Immature natural killer cell (primary cell): ENCODE data around the gene TTLL12. TPM values are rescaled to one million over a fixed set of nuclear protein-coding genes. Genes with fewer than 3 reads are reported as not detected.

Source experiments
- DNase-seq, 3 donors: peaks; one replicate each; pipeline ENCODE4 v3.0.0; 2022; ENCODE audit warnings: mixed read lengths in 1 of 3
- H3K27ac Mint-ChIP-seq, 6 donors: one replicate each; pipeline ENCODE4 v1.8.0; 2020; ENCODE audit warnings: mixed read lengths in 6 of 6, mild to moderate bottlenecking in 5 of 6, inconsistent platforms in 4 of 6, moderate library complexity in 3 of 6
- H3K27me3 Mint-ChIP-seq, 3 donors: one replicate each; pipeline ENCODE4 v1.8.0; 2020 to 2021; ENCODE audit warnings: low read depth in 3 of 3, mild to moderate bottlenecking in 3 of 3, mixed read lengths in 3 of 3, moderate library complexity in 3 of 3, inconsistent platforms in 1 of 3
- H3K36me3 Mint-ChIP-seq, 3 donors: one replicate each; pipeline ENCODE4 v1.8.0; 2020; ENCODE audit warnings: mixed read lengths in 3 of 3, inconsistent platforms in 2 of 3, mild to moderate bottlenecking in 2 of 3
- H3K4me1 Mint-ChIP-seq, 2 donors: one replicate each; pipeline ENCODE4 v1.8.0; 2020; ENCODE audit warnings: inconsistent platforms in 2 of 2, mild to moderate bottlenecking in 2 of 2, mixed read lengths in 2 of 2, moderate library complexity in 1 of 2
- H3K4me3 Mint-ChIP-seq, 5 donors: one replicate each; pipeline ENCODE4 v1.8.0; 2020; ENCODE audit warnings: mild to moderate bottlenecking in 5 of 5, mixed read lengths in 5 of 5, inconsistent platforms in 3 of 5, moderate library complexity in 3 of 5
- H3K9me3 Mint-ChIP-seq, 6 donors: one replicate each; pipeline ENCODE4 v1.8.0; 2020; ENCODE audit warnings: mild to moderate bottlenecking in 6 of 6, mixed read lengths in 6 of 6, inconsistent platforms in 4 of 6, moderate library complexity in 3 of 6
- polyA plus RNA-seq, 3 donors: library from polyadenylated mRNA; unstranded; fragments of 300-500 nt; fragmentation: Illumina TruSeq; gene quantifications; one replicate each; pipeline ENCODE4 v1.2.3, GENCODE V29; 2021

TTLL12 gene
- polyA plus RNA-seq, 3 donors from 2014 or later = 10.8 to 17.5 (median 16.4) TPM

- no peaks in the 10 kb centered on the region for H3K4me1 Mint-ChIP-seq
- no peak overlapping the region for H3K4me3 Mint-ChIP-seq
- no peak overlapping the region for H3K27ac Mint-ChIP-seq
- DNase-seq = no peak
- H3K36me3 Mint-ChIP-seq = no peaks in the 10 kb centered on the region
- H3K27me3 Mint-ChIP-seq = peaks cover 0 to 2% (median 0%) of the 10 kb centered on the region in 3 donors
- H3K9me3 Mint-ChIP-seq = no peaks in the 10 kb centered on the region
Measured at GRCh38 chr22:43127166-43127908, 59.6 kb downstream of the TTLL12 start.

- Mint-ChIP-seq H3K27ac (no peak overlapping the region), H3K36me3 (no peaks in the 10 kb centered on the region), H3K9me3 (no peaks in the 10 kb centered on the region), H3K4me3 (no peak overlapping the region), H3K4me1 (no peaks in the 10 kb centered on the region), H3K27me3 (peaks cover 0 to 2% (median 0%) of the 10 kb centered on the region in 3 donors)
- DNase-seq = no peak
Measured at GRCh38 chr22:43126501-43127165, 60.3 kb downstream of the TTLL12 start.

GRCh38 chr22:43118953-43119458 lies 67.9 kb downstream of the TTLL12 start:
- Mint-ChIP-seq H3K4me1 (no peaks in the 10 kb centered on the region), H3K36me3 (no peaks in the 10 kb centered on the region), H3K27ac (no peak overlapping the region), H3K9me3 (no peaks in the 10 kb centered on the region), H3K27me3 (peaks cover 0 to 4% (median 2%) of the 10 kb centered on the region in 3 donors), H3K4me3 (no peak overlapping the region)
- DNase-seq = no peak

- no peak for DNase-seq
- no peaks in the 10 kb centered on the region for H3K36me3 Mint-ChIP-seq
- H3K4me3 Mint-ChIP-seq = no peak overlapping the region
- no peaks in the 10 kb centered on the region for H3K4me1 Mint-ChIP-seq
- no peak overlapping the region for H3K27ac Mint-ChIP-seq
- peaks cover 0 to 10% (median 2%) of the 10 kb centered on the region in 3 donors for H3K27me3 Mint-ChIP-seq
- H3K9me3 Mint-ChIP-seq = no peaks in the 10 kb centered on the region
Measured at GRCh38 chr22:43118024-43118849, 68.7 kb downstream of the TTLL12 start.

- Mint-ChIP-seq H3K27ac (no peak overlapping the region), H3K36me3 (no peaks in the 10 kb centered on the region), H3K9me3 (no peaks in the 10 kb centered on the region), H3K27me3 (peaks cover 0 to 17% (median 2%) of the 10 kb centered on the region in 3 donors), H3K4me3 (no peak overlapping the region), H3K4me1 (no peaks in the 10 kb centered on the region)
- no peak for DNase-seq
Measured at GRCh38 chr22:43116932-43117331, 70.0 kb downstream of the TTLL12 start.

Other genes starting within 250 kb of the TTLL12 start
- 10 to 100 TPM; 18.4 to 31.6 (median 23.0) TPM for gene PACSIN2, start 172.0 kb downstream of the TTLL12 start, polyA plus RNA-seq
- 10 to 100 TPM in 1 of 3 donors, 1 to 10 TPM in 2; 9.4 to 14.4 (median 9.9) TPM for gene TTLL1, start 97.7 kb downstream of the TTLL12 start, polyA plus RNA-seq
- gene BIK, start 76.4 kb downstream of the TTLL12 start, polyA plus RNA-seq = 1 to 10 TPM in 1 of 3 donors, under 1 TPM in 1, not detected in 1; 0.45 to 1.6 TPM
- gene MCAT, start 43.7 kb downstream of the TTLL12 start, polyA plus RNA-seq = 10 to 100 TPM in 1 of 3 donors, 1 to 10 TPM in 2; 5.8 to 10.2 (median 9.6) TPM
- 100 to 1,000 TPM; 338 to 509 (median 463) TPM for gene TSPO, start 35.6 kb downstream of the TTLL12 start, polyA plus RNA-seq
- under 1 TPM in 1 of 3 donors, not detected in 2; 0.16 TPM for gene SCUBE1, start 156.2 kb upstream of the TTLL12 start, polyA plus RNA-seq
- gene MPPED1, start 224.9 kb upstream of the TTLL12 start, polyA plus RNA-seq = not detected